ENCODE measurements around the gene CFL2.

CFL2 gene

GRCh38 chr14:34678306-34678705, 36.1 kb downstream of the CFL2 start:
- Histone ChIP-seq H2AFZ (ENCODE audit: low read length) (no peak overlapping the region), H3K4me2 (ENCODE audit: low read length) (no peak overlapping the region), H3K27me3 (ENCODE audit: insufficient read depth, low read length) (no peaks in the 10 kb centered on the region), H3K27ac (ENCODE audit: low read depth, low read length, poor library complexity, severe bottlenecking) (no peak overlapping the region), H3K4me3 (ENCODE audit: low read depth, low read length, poor library complexity, severe bottlenecking) (no peak overlapping the region), H3K9ac (ENCODE audit: low read length) (no peak overlapping the region), H3K4me1 (ENCODE audit: insufficient read depth, low read length, severe bottlenecking) (no peaks in the 10 kb centered on the region), H3F3A (ENCODE audit: insufficient read depth, low read length) (no peaks in the 10 kb centered on the region), H3K9me3 (ENCODE audit: low read length) (0 out of 2 replicates have a peak, but pooled peaks cover 3% of the 10 kb centered on the region), H3K36me3 (ENCODE audit: insufficient read depth, low read length) (no peaks in the 10 kb centered on the region), H3K9me2 (ENCODE audit: low read depth, low read length) (no peaks in the 10 kb centered on the region), H4K20me1 (ENCODE audit: insufficient read depth, low read length) (no peaks in the 10 kb centered on the region), H3K79me2 (ENCODE audit: insufficient read depth, low read length) (no peaks in the 10 kb centered on the region)
- TF ChIP-seq, protein P1, sequence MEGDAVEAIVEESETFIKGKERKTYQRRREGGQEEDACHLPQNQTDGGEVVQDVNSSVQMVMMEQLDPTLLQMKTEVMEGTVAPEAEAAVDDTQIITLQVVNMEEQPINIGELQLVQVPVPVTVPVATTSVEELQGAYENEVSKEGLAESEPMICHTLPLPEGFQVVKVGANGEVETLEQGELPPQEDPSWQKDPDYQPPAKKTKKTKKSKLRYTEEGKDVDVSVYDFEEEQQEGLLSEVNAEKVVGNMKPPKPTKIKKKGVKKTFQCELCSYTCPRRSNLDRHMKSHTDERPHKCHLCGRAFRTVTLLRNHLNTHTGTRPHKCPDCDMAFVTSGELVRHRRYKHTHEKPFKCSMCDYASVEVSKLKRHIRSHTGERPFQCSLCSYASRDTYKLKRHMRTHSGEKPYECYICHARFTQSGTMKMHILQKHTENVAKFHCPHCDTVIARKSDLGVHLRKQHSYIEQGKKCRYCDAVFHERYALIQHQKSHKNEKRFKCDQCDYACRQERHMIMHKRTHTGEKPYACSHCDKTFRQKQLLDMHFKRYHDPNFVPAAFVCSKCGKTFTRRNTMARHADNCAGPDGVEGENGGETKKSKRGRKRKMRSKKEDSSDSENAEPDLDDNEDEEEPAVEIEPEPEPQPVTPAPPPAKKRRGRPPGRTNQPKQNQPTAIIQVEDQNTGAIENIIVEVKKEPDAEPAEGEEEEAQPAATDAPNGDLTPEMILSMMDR (IDR thresholded peaks at IDR 0.05; ENCODE audit: low read length): no peak
- no peak for TF ChIP-seq EZH2 (IDR thresholded peaks at IDR 0.05; ENCODE audit: borderline replicate concordance, low read length)

- H3K4me3 ChIP-seq (ENCODE audit: low read depth, low read length, poor library complexity, severe bottlenecking): no peak overlapping the region
- no peaks in the 10 kb centered on the region for H3K9me2 ChIP-seq (ENCODE audit: low read depth, low read length)
- no peaks in the 10 kb centered on the region for H4K20me1 ChIP-seq (ENCODE audit: insufficient read depth, low read length)
- no peak for TF ChIP-seq EZH2 (IDR thresholded peaks at IDR 0.05; ENCODE audit: borderline replicate concordance, low read length)
- TF ChIP-seq, protein P1 (IDR thresholded peaks at IDR 0.05; ENCODE audit: low read length): no peak
- H3K27me3 ChIP-seq (ENCODE audit: insufficient read depth, low read length): no peaks in the 10 kb centered on the region
- H3K9me3 ChIP-seq (ENCODE audit: low read length): 0 out of 2 replicates have a peak, but pooled peaks cover 3% of the 10 kb centered on the region
- no peaks in the 10 kb centered on the region for H3K4me1 ChIP-seq (ENCODE audit: insufficient read depth, low read length, severe bottlenecking)
- H3K27ac ChIP-seq (ENCODE audit: low read depth, low read length, poor library complexity, severe bottlenecking): no peak overlapping the region
- H3K79me2 ChIP-seq (ENCODE audit: insufficient read depth, low read length): no peaks in the 10 kb centered on the region
- no peak overlapping the region for H3K9ac ChIP-seq (ENCODE audit: low read length)
- H2AFZ ChIP-seq (ENCODE audit: low read length): no peak overlapping the region
- no peaks in the 10 kb centered on the region for H3K36me3 ChIP-seq (ENCODE audit: insufficient read depth, low read length)
- H3F3A ChIP-seq (ENCODE audit: insufficient read depth, low read length): no peaks in the 10 kb centered on the region
- H3K4me2 ChIP-seq (ENCODE audit: low read length): no peak overlapping the region
These were observed 37.7 kb downstream of the CFL2 start for GRCh38 chr14:34676516-34677211.

DNA sequence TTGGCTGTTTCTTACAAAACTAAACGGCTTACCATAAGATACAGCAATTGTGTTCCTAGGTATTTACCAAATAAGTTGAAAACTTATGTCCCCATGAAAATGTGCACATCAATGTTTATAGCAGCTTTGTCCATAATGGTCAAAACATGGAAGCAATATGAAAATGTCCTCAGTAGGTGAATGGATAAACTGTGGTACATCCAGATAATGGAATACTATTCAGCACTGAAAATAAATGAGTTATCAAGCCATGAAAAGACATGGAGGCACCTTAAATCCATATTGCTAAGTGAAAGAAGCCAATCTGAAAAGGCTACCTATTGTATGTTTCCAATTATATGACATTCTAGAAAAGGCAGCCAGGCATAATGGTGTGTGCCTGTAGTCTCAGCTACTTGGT, 40.7 kb downstream of the CFL2 start:
- Histone ChIP-seq H4K20me1 (ENCODE audit: insufficient read depth, low read length) (no peaks in the 10 kb centered on the region), H3K4me3 (ENCODE audit: low read depth, low read length, poor library complexity, severe bottlenecking) (no peak overlapping the region), H2AFZ (ENCODE audit: low read length) (no peak overlapping the region), H3F3A (ENCODE audit: insufficient read depth, low read length) (no peaks in the 10 kb centered on the region), H3K4me2 (ENCODE audit: low read length) (no peak overlapping the region), H3K9me3 (ENCODE audit: low read length) (0 out of 2 replicates have a peak, but pooled peaks cover 3% of the 10 kb centered on the region), H3K36me3 (ENCODE audit: insufficient read depth, low read length) (no peaks in the 10 kb centered on the region), H3K9ac (ENCODE audit: low read length) (no peak overlapping the region), H3K9me2 (ENCODE audit: low read depth, low read length) (no peaks in the 10 kb centered on the region), H3K27ac (ENCODE audit: low read depth, low read length, poor library complexity, severe bottlenecking) (no peak overlapping the region), H3K79me2 (ENCODE audit: insufficient read depth, low read length) (no peaks in the 10 kb centered on the region), H3K4me1 (ENCODE audit: insufficient read depth, low read length, severe bottlenecking) (no peaks in the 10 kb centered on the region), H3K27me3 (ENCODE audit: insufficient read depth, low read length) (no peaks in the 10 kb centered on the region)
- TF ChIP-seq EZH2 (IDR thresholded peaks at IDR 0.05; ENCODE audit: borderline replicate concordance, low read length): no peak
- TF ChIP-seq, protein P1 (IDR thresholded peaks at IDR 0.05; ENCODE audit: low read length): no peak

All from OCI-LY1 (cell line).